ENCODE results near the gene ZNF217. TPM values are rescaled to one million over a fixed set of nuclear protein-coding genes. Genes with fewer than 3 reads are reported as not detected.

ZNF217 gene
- total and polyA plus RNA-seq, 2 of the 8 experiments (the other 6 are each of a cell fraction or from before 2014, with no cell fraction given), result 15.3 to 87.9 TPM

DNA sequence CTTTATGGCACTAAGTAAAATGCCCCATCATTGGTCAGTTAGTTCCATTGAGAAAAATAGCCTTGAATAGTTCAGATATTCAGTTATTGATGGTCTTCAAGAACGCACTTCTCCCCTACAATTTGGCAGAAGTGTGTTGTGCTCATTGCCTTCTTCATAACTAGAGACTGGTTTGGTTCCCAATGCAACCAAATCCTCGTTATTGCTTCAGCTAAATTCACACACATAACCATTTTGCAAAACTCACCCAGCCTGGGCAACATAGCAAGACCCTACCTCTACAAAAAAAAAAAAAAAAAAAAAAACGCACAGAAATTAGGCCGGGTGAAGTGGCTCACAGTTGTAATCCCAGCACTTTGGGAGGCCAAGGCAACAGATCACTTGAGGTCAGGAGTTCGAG lies 32.1 kb downstream of the ZNF217 start:
- ChIA-PET POLR2A (ENCODE audit: partially characterized antibody) (interaction anchor here (0.6 kb wide), 1 partner anchor 41 kb away, joined by 3 read pairs; no protein-coding TSS in a partner anchor), CTCF (ENCODE audit: partially characterized antibody) (interaction anchor here (0.6 kb wide), 1 partner anchor 1857 kb away, joined by 3 read pairs; no protein-coding TSS in a partner anchor)
- Histone ChIP-seq H3K36me3 (ENCODE audit: control insufficient read depth in 2 of 4, insufficient read depth in 4 of 4, low read length in 3 of 4) (peaks cover 0 to 21% (median 2%) of the 10 kb centered on the region in 4 experiments; a peak in 3 of 8 replicates), H2BK15ac (ENCODE audit: low read length) (no peak overlapping the region), H4K20me1 (replicated peaks in 1 of 2; ENCODE audit: control insufficient read depth in 1 of 2, insufficient read depth in 2 of 2, low read length in 2 of 2) (no peaks in the 10 kb centered on the region), H3K14ac (ENCODE audit: insufficient read length) (no peak overlapping the region), H3K23ac (ENCODE audit: insufficient read length) (no peak overlapping the region), H3K4me3 (ENCODE audit: extremely low read depth in 1 of 4, insufficient read depth in 2 of 4, low read depth in 3 of 4, low read length in 4 of 4) (no peak overlapping the region), H2BK5ac (ENCODE audit: low read depth, low read length) (no peak overlapping the region), H4K5ac (ENCODE audit: insufficient read length, low read depth, low read length) (no peak overlapping the region), H3K27me3 (replicated peaks in 1 of 4; ENCODE audit: control insufficient read depth in 3 of 4, extremely low read depth in 1 of 4, insufficient read depth in 3 of 4, low read length in 3 of 4) (no peaks in the 10 kb centered on the region), H3K4ac (replicated peaks; ENCODE audit: insufficient read length, low read depth, low read length) (no peak overlapping the region), H3K4me1 (replicated peaks in 1 of 4; ENCODE audit: control insufficient read depth in 3 of 4, insufficient read depth in 4 of 4, low read length in 3 of 4) (peaks cover 0 to 4% (median 0%) of the 10 kb centered on the region in 4 experiments; a peak in 1 of 7 replicates), H2BK12ac (ENCODE audit: low read depth, low read length) (no peak overlapping the region), H3K79me1 (ENCODE audit: low read depth, low read length) (no peaks in the 10 kb centered on the region), H3K9ac (replicated peaks in 1 of 4; ENCODE audit: extremely low read depth in 1 of 4, low read depth in 3 of 4, low read length in 3 of 4) (no peak overlapping the region), H3K23me2 (ENCODE audit: low read depth, low read length) (no peaks in the 10 kb centered on the region), H3K18ac (ENCODE audit: extremely low read depth, low read length) (no peak overlapping the region), H3K27ac (ENCODE audit: low read depth, low read length) (no peak overlapping the region), H2AK5ac (ENCODE audit: low read depth, low read length) (no peak overlapping the region), H3K79me2 (ENCODE audit: control insufficient read depth in 1 of 2, insufficient read depth in 2 of 2, low read length in 2 of 2) (no peaks in the 10 kb centered on the region), H2BK20ac (ENCODE audit: low read length) (no peak overlapping the region), H2BK120ac (replicated peaks; ENCODE audit: low read depth, low read length) (no peak overlapping the region), H4K91ac (replicated peaks; ENCODE audit: insufficient read length, low read length) (no peak overlapping the region), H3K4me2 (ENCODE audit: insufficient read depth in 1 of 2, low read depth in 2 of 2, low read length in 2 of 2) (no peak overlapping the region), H3K56ac (replicated peaks; ENCODE audit: insufficient read length, low read depth, low read length) (no peak overlapping the region), H2AFZ (ENCODE audit: low read length) (no peak overlapping the region), H4K8ac (ENCODE audit: extremely low read depth, insufficient read depth, low read length) (no peak overlapping the region), H3K9me3 (ENCODE audit: insufficient read depth in 2 of 2, low read depth in 1 of 2, low read length in 1 of 2) (no peaks in the 10 kb centered on the region)
- TF ChIP-seq CEBPB (IDR thresholded peaks at IDR 0.05; ENCODE audit: low read depth, low read length) (no peak), RXRA (IDR thresholded peaks at IDR 0.05; ENCODE audit: insufficient read depth, low read depth, low read length) (no peak), SIX5 (IDR thresholded peaks at IDR 0.05; ENCODE audit: low read depth, low read length) (no peak), KDM1A (IDR thresholded peaks at IDR 0.05; ENCODE audit: borderline replicate concordance, low read length) (peak; percentile 53; the same call in 1 of the 2 replicates)
- DNase-seq (ENCODE audit: low read depth in 1 of 2, low spot score in 2 of 2), result no peak
- no peak for FAIRE-seq
- WGBS, 2 experiments (ENCODE audit: extremely low coverage in 1 of 2, insufficient coverage in 1 of 2, insufficient read length in 1 of 2, insufficient replicate concordance in 2 of 2, low coverage in 1 of 2, low lambda C conversion rate in 2 of 2, missing lambda C conversion rate in 1 of 2), result 94% methylated on average over 3 of the region's 5 CpGs; no CpG with 5 or more reads in 1 of the 2 experiments

All from H1 (cell line).